GM23248 (cell line): Measurements from ENCODE around the gene BAZ2B. TPM values are rescaled to one million over a fixed set of nuclear protein-coding genes. Genes with fewer than 3 reads are reported as not detected.

Source experiments
- DNase-seq: peaks from one replicate; pipeline ENCODE4 v3.0.0-alpha.2; 2015
- H2AFZ ChIP-seq: fragments of 200-600 bp; sonication (generic); 2 replicates; pipeline ENCODE4 v1.6.1; 2016; ENCODE audit warnings: antibody characterized with exemption
- H3F3A ChIP-seq: fragments of 200-600 bp; sonication (generic); 2 replicates; pipeline ENCODE4 v1.6.1; 2016; ENCODE audit warnings: mild to moderate bottlenecking, antibody characterized with exemption, mixed run types; ENCODE audit not compliant: insufficient read depth
- H3K27ac ChIP-seq: fragments of 200-600 bp; sonication (generic); 2 replicates; pipeline ENCODE4 v1.5.1; 2016; ENCODE audit warnings: mild to moderate bottlenecking
- H3K27me3 ChIP-seq: fragments of 200-600 bp; sonication (generic); replicated peaks from 2 replicates; pipeline ENCODE4 v1.6.1; 2016; ENCODE audit warnings: mild to moderate bottlenecking; ENCODE audit not compliant: insufficient read depth
- H3K36me3 ChIP-seq: fragments of 200-600 bp; sonication (generic); 2 replicates; pipeline ENCODE4 v1.6.1; 2016; ENCODE audit warnings: low read depth, mild to moderate bottlenecking
- H3K4me1 ChIP-seq: fragments of 200-600 bp; sonication (generic); 2 replicates; pipeline ENCODE4 v1.6.1; 2016; ENCODE audit warnings: mild to moderate bottlenecking; ENCODE audit not compliant: insufficient read depth
- H3K4me2 ChIP-seq: fragments of 200-600 bp; sonication (generic); one replicate; pipeline ENCODE4 v1.6.1; 2016; ENCODE audit warnings: mild to moderate bottlenecking; ENCODE audit not compliant: unreplicated experiment
- H3K4me3 ChIP-seq: fragments of 200-600 bp; sonication (generic); 2 replicates; pipeline ENCODE4 v1.5.1; 2016; ENCODE audit warnings: mild to moderate bottlenecking
- H3K79me2 ChIP-seq: fragments of 200-600 bp; sonication (generic); 2 replicates; pipeline ENCODE4 v1.6.1; 2016; ENCODE audit warnings: mild to moderate bottlenecking; ENCODE audit not compliant: insufficient read depth
- H3K9ac ChIP-seq: fragments of 200-600 bp; sonication (generic); 2 replicates; pipeline ENCODE4 v1.6.1; 2016; ENCODE audit warnings: mild to moderate bottlenecking
- H3K9me2 ChIP-seq: fragments of 200-600 bp; sonication (generic); 2 replicates; pipeline ENCODE4 v1.6.1; 2016; ENCODE audit warnings: mixed run types, mild to moderate bottlenecking, moderate library complexity; ENCODE audit not compliant: insufficient read depth
- H3K9me3 ChIP-seq: fragments of 200-600 bp; sonication (generic); one replicate; pipeline ENCODE4 v1.6.1; 2017; ENCODE audit warnings: low read depth
- H4K20me1 ChIP-seq: fragments of 200-600 bp; sonication (generic); 2 replicates; pipeline ENCODE4 v1.6.0; 2016; ENCODE audit not compliant: insufficient read depth
- EZH2 ChIP-seq: fragments of 200-600 bp; sonication (generic); IDR thresholded peaks from 2 replicates; pipeline ENCODE4 v1.6.1; 2018; ENCODE audit warnings: antibody characterized with exemption, mild to moderate bottlenecking; ENCODE audit not compliant: insufficient read depth, poor library complexity, severe bottlenecking
- EZH2phosphoT487 ChIP-seq: fragments of 200-600 bp; sonication (generic); IDR thresholded peaks from 2 replicates; pipeline ENCODE4 v1.6.1; 2018; ENCODE audit warnings: antibody characterized with exemption, moderate library complexity, mild to moderate bottlenecking, low read depth; ENCODE audit not compliant: insufficient read depth
- WGBS, 2 experiments: methylation state at CpG; one replicate each; pipeline ENCODE4 v1.1.6; 2015 to 2017; ENCODE audit warnings: low lambda C conversion rate in 2 of 2, low coverage in 1 of 2; ENCODE audit errors: missing lambda C conversion rate in 2 of 2; 5-methylcytosine and 5-hydroxymethylcytosine counted together
- in situ Hi-C: fragments of 300-500 bp; cut with MboI; formaldehyde crosslinking; loops from 2 replicates; pipeline ENCODE4 v1.15.0; 2020
- polyA plus RNA-seq: library from polyadenylated mRNA; unstranded; fragments of >200 nt; fragmentation: Nextera tagmentation; extraction: Ambion mirVana; gene quantifications from 2 replicates; pipeline ENCODE4 v1.2.1, GENCODE V29; 2016
- small RNA-seq: library from RNA; depleted of rRNA; stranded (forward); fragments of <200 nt; gene quantifications from one replicate; pipeline ENCODE3, GENCODE V24; 2014; ENCODE audit warnings: low read depth, low replicate concordance
- total RNA-seq: library from RNA; depleted of rRNA; stranded (reverse); fragments of >200 nt; shearing (Covaris generic); gene quantifications from 2 replicates; pipeline ENCODE4 v1.2.3, GENCODE V29; 2014; rRNA removed

The BAZ2B gene
- total and polyA plus RNA-seq, 2 experiments from 2014 or later = 17.0 to 20.5 TPM

- Histone ChIP-seq H3K79me2 (no peaks in the 10 kb centered on the region), H3K27ac (no peak overlapping the region), H3K27me3 (no peaks in the 10 kb centered on the region), H3K4me2 (no peak overlapping the region), H2AFZ (no peak overlapping the region), H3K4me1 (no peaks in the 10 kb centered on the region), H3K9me3 (no peaks in the 10 kb centered on the region), H3K9ac (no peak overlapping the region), H3F3A (no peaks in the 10 kb centered on the region), H4K20me1 (no peaks in the 10 kb centered on the region), H3K9me2 (no peaks in the 10 kb centered on the region), H3K4me3 (no peak overlapping the region), H3K36me3 (no peaks in the 10 kb centered on the region)
- WGBS, 2 experiments = 95 to 97% methylated on average over 6 of the region's 6 CpGs
- no peak for DNase-seq
- in situ Hi-C loops = no loop called here
- TF ChIP-seq EZH2phosphoT487 (no peak), EZH2 (no peak)
These were observed 335.3 kb downstream of the BAZ2B start for GRCh38 chr2:159281002-159281401.

- no peak overlapping the region for H3K27ac ChIP-seq
- no peak for TF ChIP-seq EZH2phosphoT487
- WGBS, 2 experiments = 98 to 100% methylated on average over 2 of the region's 2 CpGs
- no peaks in the 10 kb centered on the region for H3F3A ChIP-seq
- in situ Hi-C loops = no loop called here
- no peak overlapping the region for H2AFZ ChIP-seq
- H3K9me2 ChIP-seq = no peaks in the 10 kb centered on the region
- no peak overlapping the region for H3K4me3 ChIP-seq
- H3K4me1 ChIP-seq = no peaks in the 10 kb centered on the region
- no peaks in the 10 kb centered on the region for H3K9me3 ChIP-seq
- DNase-seq = no peak
- no peaks in the 10 kb centered on the region for H3K79me2 ChIP-seq
- no peak overlapping the region for H3K9ac ChIP-seq
- no peaks in the 10 kb centered on the region for H3K36me3 ChIP-seq
- no peaks in the 10 kb centered on the region for H3K27me3 ChIP-seq
- no peak overlapping the region for H3K4me2 ChIP-seq
- no peaks in the 10 kb centered on the region for H4K20me1 ChIP-seq
These were observed 336.6 kb downstream of the BAZ2B start for GRCh38 chr2:159279700-159280099.

- in situ Hi-C loops = no loop called here
- Histone ChIP-seq H3K9me2 (no peaks in the 10 kb centered on the region), H3K27me3 (no peaks in the 10 kb centered on the region), H3K4me1 (no peaks in the 10 kb centered on the region), H4K20me1 (no peaks in the 10 kb centered on the region), H3K4me3 (no peak overlapping the region), H3F3A (no peaks in the 10 kb centered on the region), H3K36me3 (0 out of 2 replicates have a peak, but pooled peaks cover 5% of the 10 kb centered on the region), H3K9ac (no peak overlapping the region), H2AFZ (no peak overlapping the region), H3K27ac (no peak overlapping the region), H3K9me3 (no peaks in the 10 kb centered on the region), H3K79me2 (no peaks in the 10 kb centered on the region), H3K4me2 (no peak overlapping the region)
- no peak for TF ChIP-seq EZH2phosphoT487
- TF ChIP-seq EZH2 = no peak
- 100% methylated on average over 1 of the region's 1 CpG for WGBS, 2 experiments
- no peak for DNase-seq
These were observed 341.2 kb downstream of the BAZ2B start for GRCh38 chr2:159275111-159275510.

GRCh38 chr2:159272156-159272555 lies 344.2 kb downstream of the BAZ2B start:
- no peaks in the 10 kb centered on the region for H3F3A ChIP-seq
- no peak overlapping the region for H3K4me2 ChIP-seq
- H3K79me2 ChIP-seq = no peaks in the 10 kb centered on the region
- H3K9ac ChIP-seq = no peak overlapping the region
- H3K27ac ChIP-seq = no peak overlapping the region
- in situ Hi-C loops = no loop called here
- no peak overlapping the region for H3K4me3 ChIP-seq
- no peaks in the 10 kb centered on the region for H3K27me3 ChIP-seq
- 77 to 80% methylated on average over 5 of the region's 5 CpGs for WGBS, 2 experiments
- no peaks in the 10 kb centered on the region for H4K20me1 ChIP-seq
- DNase-seq = no peak
- no peaks in the 10 kb centered on the region for H3K9me2 ChIP-seq
- no peak for TF ChIP-seq EZH2phosphoT487
- no peak for TF ChIP-seq EZH2
- no peaks in the 10 kb centered on the region for H3K9me3 ChIP-seq
- H3K4me1 ChIP-seq = no peaks in the 10 kb centered on the region
- 0 out of 2 replicates have a peak, but pooled peaks cover 5% of the 10 kb centered on the region for H3K36me3 ChIP-seq
- H2AFZ ChIP-seq = no peak overlapping the region

GRCh38 chr2:159270744-159271379 lies 345.5 kb downstream of the BAZ2B start:
- no peaks in the 10 kb centered on the region for H3K4me1 ChIP-seq
- 85 to 90% methylated on average over 4 of the region's 4 CpGs for WGBS, 2 experiments
- in situ Hi-C loops = no loop called here

More at GRCh38 chr2:159270744-159271379, 345.5 kb downstream of the BAZ2B start:
- no peak for TF ChIP-seq EZH2phosphoT487
- TF ChIP-seq EZH2 = no peak
- Histone ChIP-seq H3K79me2 (no peaks in the 10 kb centered on the region), H4K20me1 (no peaks in the 10 kb centered on the region), H3K9ac (no peak overlapping the region), H3K9me3 (no peaks in the 10 kb centered on the region), H3K4me2 (no peak overlapping the region), H3K4me3 (no peak overlapping the region), H3K9me2 (no peaks in the 10 kb centered on the region), H3K27me3 (no peaks in the 10 kb centered on the region), H3K27ac (no peak overlapping the region), H3F3A (no peaks in the 10 kb centered on the region), H2AFZ (no peak overlapping the region), H3K36me3 (0 out of 2 replicates have a peak, but pooled peaks cover 5% of the 10 kb centered on the region)
- no peak for DNase-seq

Small RNA genes within 50 kb of the gene (small RNA-seq; reads per million reads assigned to genes)
- gene RF00019 = not detected

Other genes starting within 250 kb of the BAZ2B start
- 99.3 and 118 TPM in 2 replicates for gene MARCHF7, start 96.0 kb upstream of the BAZ2B start, total RNA-seq
- 92.7 and 97.3 TPM in 2 replicates for gene MARCHF7, start 96.0 kb upstream of the BAZ2B start, polyA plus RNA-seq
- gene CD302, start 181.7 kb upstream of the BAZ2B start, total RNA-seq = 8.0 and 13.9 TPM in 2 replicates
- 9.9 and 10.5 TPM in 2 replicates for gene CD302, start 181.7 kb upstream of the BAZ2B start, polyA plus RNA-seq